ENCODE measurements around the gene FXYD7.
"Not testable (repeated sequence)": the region's sequence is repeated elsewhere in the genome, so short reads cannot be mapped to it uniquely, and the experiment has no call there.

FXYD7 gene

DNA sequence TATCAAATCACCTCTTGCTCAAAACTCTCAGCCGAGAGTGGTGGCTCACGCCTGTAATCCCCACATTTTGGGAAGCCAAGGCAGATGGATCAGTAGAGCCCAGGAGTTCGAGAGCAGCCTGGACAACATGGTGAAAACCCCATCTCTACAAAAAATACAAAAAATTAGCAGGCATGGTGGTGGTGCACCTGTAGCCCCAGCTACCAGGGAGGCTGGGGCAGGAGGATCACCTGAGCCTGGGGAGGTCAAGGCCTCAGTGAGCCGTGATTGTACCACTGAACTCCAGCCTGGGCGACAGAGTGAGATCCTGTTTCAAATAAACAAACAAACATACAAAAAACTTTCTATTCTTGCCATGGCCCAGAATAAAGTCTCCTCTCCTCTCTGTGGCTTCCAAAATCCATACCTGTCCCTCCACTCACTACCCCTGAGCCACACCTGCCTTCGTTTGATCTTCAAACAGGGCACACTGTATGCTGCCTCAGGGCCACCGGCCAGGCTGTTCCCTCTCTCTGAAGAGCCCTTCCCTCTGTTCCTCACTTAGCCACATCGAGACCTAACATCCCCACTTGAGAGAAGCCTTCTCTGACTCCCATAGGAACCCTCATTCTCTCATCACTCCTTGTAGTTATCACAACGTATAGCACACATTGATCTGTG is 14.5 kb upstream of the FXYD7 start:
- no peak for DNase-seq

DNA sequence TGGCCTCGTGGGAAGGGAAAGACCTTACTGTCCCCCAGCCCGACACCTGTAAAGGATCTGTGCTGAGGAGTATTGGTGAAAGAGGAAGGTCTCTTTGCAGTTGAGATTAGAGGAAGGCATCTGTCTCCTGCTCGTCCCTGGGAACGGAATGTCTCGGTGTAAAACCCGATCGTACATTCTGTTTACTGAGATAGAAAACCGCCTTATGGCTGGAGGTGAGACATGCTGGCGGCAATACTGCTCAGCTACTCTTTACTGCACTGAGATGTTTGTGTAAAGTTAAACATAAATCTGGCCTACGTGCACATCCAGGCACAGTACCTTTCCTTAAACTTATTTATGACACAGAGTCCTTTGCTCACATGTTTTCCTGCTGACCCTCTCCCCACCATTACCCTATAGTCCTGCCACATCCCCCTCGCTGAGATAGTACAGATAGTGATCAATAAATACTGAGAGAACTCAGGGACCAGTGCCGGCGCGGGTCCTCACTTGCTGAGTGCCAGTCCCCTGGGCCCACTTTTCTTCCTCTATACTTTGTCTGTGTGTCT is 13.3 kb upstream of the FXYD7 start:
- not testable (repeated sequence) for DNase-seq

DNA sequence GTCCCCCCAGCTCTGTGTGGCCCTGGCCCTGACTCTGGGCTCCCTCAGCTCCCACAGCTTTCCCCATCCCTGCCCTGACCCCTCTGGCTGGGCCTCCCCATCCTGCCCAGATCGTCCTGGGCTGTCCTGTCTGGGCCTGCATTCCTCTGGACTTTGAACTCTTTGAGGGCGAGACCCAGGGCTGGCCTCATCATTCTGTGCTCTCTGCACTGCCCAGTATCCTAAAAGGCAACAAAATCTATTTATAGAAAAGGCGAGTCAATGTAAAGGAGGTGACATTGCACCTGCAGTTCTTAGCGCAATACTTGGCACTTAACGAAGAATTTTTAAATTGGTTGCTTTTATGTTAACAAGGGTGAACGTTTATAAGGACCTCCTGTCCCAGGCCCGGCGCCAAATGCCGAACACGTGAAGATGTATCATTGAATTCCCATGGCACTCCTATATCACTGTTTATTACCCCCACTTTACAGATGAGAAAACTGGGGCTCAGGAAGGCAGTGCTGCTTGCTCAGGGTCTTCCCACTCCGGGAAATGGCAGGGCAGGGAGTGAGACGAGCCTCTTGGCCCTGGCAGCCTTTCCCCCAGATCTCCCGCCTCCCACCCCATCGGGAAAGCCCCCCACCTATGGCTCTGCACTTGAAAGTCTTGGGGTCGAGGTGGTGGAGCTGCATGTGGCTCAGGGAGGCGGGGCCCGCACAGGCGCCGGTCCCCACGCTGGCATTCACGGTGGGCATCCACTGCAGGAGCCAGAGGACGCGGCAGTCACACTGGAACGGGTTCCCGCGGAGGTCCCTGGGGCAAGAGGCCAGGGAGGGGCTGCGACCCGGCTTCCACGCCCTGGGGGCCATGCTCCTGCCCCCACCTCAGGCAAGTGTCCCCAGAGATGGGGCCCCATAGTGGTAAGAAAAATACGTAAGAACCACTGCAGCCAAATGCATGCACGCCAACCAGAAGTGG is 12.0 kb upstream of the FXYD7 start:
- no peak for DNase-seq

DNA sequence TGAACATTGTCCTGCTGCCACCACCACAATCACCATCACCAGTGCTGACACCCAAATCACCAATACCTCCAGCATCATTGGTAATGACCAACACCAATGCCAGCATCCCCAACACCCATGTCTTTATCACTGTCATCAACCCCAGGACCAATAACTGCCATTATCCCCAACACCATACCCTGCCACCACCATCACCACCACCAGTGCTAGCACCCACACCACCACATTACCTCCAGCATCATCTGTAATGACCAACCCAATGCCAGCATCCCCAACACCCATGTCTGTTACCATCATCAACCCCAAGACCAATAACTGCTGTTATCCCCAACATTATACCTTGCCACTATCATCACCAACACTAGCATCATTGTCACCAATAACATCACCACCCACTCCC is 10.8 kb upstream of the FXYD7 start:
- DNase-seq: no peak

GRCh38 chr19:35133826-35134225 is 9.2 kb upstream of the FXYD7 start:
- no peak for DNase-seq

DNA sequence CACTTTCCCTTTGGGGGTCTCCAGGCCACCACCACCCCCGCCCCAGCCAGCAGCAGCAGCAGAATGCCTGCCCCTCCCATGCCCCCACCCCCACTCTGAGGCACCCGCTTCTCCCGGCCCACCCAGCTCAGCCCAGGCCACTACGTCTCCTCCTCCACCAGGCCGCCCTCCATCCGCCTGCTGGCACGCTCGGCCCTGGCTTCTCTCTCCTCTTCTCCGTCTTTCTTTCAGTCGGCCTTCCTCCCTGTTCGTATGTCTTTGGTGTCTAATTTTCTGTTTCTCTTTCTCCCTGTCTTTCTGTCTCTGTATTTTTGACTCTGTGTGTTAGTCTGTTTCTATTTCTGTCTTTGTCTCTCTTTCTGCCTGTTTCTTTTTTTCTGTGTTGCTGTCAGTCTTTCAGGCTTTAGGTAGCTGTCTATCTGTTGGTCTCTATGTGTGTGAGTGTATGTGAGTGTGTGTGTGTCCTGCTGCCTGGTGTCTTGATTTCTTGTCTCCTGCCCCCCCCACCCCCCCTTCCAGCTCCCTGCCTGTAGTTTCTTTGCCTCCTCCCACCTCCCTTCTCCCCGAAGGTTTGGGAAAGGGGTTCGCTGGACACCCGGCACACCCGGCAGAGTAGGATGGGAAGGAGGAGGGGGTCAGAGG is 8.3 kb upstream of the FXYD7 start, which contains the start of gene LGI4:
LGI4 (minus strand) TSS at position 459 of the 642 bp plus-strand sequence; CDS start at position 80, 379 bp downstream.
- no peak for DNase-seq

GRCh38 chr19:35135389-35135909 is 7.6 kb upstream of the FXYD7 start:
- peak; percentile 40 for DNase-seq

DNA sequence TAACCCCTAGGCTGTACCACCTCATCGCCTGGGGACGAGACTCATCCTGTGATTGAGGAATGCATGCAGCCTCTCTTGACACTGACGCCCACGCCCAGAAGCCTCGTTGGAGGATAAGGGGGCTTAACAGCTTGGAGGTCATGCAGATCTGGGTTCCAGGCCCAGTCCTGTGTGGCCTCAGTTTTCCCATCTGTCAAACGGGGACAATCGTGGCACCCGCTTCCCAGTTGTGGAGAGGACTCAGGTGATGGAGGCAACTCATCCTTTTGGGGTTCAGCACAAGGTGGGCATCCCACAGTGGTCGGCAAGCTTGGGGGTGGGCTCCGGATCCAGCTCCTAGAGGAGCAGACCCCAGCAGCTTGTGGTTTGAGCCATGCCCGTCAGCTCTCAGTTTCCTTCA is 6.8 kb upstream of the FXYD7 start:
- no peak for DNase-seq

GRCh38 chr19:35136977-35137702 is 5.9 kb upstream of the FXYD7 start:
- DNase-seq: peak; percentile 10

- no peak for DNase-seq
Observed at GRCh38 chr19:35138305-35138892, 4.7 kb upstream of the FXYD7 start, which contains the start of gene FXYD1. TSS of gene FXYD1 (plus strand) at chr19:35138824. CDS start at chr19:35140080, 1,256 bp downstream.

DNA sequence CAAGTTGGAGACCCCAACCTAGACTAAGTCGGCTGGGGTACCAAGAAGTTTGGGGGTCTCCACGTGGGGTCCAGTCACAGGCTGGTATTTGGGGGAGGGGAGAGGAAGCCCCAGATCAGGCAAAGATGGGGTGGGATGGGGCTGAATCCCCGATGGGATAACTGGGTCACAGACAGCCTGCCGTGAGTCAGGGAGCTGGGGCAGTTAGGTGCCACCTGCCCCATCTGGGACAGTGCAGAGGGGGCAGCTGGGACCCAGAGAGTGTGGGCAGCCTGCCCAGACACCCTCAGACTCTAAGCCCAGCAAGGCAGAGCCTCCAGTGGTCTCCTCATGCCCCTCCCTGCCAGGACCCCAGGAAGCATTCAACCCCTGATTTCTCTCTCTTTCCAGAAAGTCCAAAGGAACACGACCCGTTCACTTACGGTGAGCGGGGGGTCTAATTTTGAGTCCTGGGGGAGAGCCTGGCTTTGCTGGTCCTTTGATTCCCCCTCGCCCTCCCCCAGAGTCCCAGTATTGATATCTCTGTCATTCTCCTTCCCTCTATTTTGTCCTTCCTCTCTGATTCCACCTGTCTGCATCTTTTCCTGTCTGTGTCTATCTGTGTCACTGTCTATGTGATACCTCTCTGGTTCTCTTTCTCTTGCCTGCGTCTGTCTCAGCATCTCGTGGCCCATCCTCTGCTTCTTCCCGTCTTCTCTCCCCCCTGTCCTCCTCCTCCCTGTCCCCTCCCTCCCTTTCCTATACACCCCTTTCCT is 2.7 kb upstream of the FXYD7 start:
- DNase-seq: no peak

GRCh38 chr19:35140962-35141836 is 1.9 kb upstream of the FXYD7 start:
- DNase-seq: peak; percentile 93

- no peak for DNase-seq
Observed at GRCh38 chr19:35141837-35142605, 1.0 kb upstream of the FXYD7 start.

GRCh38 chr19:35142606-35143230 is 337 bp upstream of the FXYD7 start:
- DNase-seq: peak; percentile 42

DNA sequence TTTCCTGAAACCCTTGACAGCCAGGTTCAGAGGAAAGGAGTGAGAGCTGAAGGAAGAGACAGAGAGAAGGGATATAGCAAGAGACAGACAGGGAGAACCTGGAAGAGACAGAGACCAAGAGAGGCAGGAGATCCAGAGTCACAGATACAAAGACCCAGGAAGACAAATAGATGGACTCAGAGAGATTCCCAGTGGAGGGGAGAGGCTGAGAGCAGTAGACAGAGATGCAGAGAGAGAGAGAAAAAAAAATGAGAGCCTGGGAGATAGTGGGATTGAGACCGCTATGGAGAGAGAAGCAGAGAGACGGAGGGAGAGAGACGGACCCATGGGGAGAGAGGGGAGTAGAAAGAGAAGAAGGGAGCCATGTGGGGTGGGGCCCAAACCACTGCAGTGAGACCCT is 763 bp downstream of the FXYD7 start:
- no peak for DNase-seq

- no peak for DNase-seq
Observed at GRCh38 chr19:35144259-35144599, 1.2 kb downstream of the FXYD7 start.

DNA sequence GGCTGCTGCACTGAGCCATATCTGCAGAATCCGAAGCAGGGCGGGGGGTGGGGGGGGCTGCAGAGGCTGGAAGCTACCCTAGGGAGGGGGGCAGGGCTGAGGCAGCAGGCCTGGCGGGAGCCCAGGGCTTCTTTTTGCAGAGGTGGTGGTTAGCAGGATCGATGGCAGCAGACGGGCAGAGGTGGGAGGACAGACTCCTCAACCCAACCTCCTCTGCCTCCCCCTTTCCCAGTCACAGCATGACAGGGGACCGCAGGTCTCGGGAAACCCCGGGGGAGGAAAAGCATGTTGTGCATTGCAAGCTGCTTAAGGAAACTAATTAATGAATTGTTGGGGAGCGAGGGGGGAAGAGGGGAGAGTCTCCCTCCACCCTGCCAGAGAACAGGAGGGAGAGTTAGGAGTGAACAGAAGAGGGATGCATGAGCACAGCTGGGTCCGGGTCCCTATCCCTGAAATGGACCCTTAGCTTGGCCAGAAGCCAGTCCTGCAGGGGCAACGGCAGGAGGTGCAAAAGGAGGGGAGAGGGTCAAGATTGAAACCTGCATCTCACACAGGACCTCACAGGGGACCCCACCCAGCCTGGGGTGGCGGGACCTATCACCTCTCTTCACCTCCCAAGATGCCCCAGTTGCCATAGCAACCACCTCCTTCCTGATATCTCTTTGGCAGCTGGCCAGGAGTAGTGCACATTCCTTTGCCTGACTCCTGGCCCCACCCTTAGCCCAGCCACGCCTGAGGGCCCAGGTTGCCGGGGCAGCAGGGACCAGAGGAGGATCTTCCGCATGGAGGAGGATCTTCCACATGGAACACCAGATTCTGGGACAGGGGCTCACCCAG is 1.8 kb downstream of the FXYD7 start:
- DNase-seq: peak; percentile 27
